MG63 (cell line): Measurements from ENCODE around the gene SCIMP. TPM values are rescaled to one million over a fixed set of nuclear protein-coding genes. Genes with fewer than 3 reads are reported as not detected.

Experiments used
- DNase-seq: peaks from one replicate; pipeline ENCODE4 v3.0.0-alpha.2; 2020
- H3K27me3 ChIP-seq: fragments of 250-450 bp; sonication (Bioruptor Pico); 2 replicates; pipeline ENCODE4 v1.5.1; 2020; ENCODE audit warnings: mild to moderate bottlenecking, moderate library complexity
- H3K36me3 ChIP-seq: fragments of 250-450 bp; sonication (Bioruptor Pico); 2 replicates; pipeline ENCODE4 v1.5.1; 2020; ENCODE audit warnings: mild to moderate bottlenecking, moderate library complexity
- H3K4me3 ChIP-seq: fragments of 250-450 bp; sonication (Bioruptor Pico); 2 replicates; pipeline ENCODE4 v1.5.1; 2020; ENCODE audit warnings: mild to moderate bottlenecking, moderate library complexity
- H3K9me3 ChIP-seq: fragments of 250-450 bp; sonication (Bioruptor Pico); 2 replicates; pipeline ENCODE4 v1.5.1; 2020; ENCODE audit warnings: mild to moderate bottlenecking, moderate library complexity
- total RNA-seq: library from RNA; depleted of rRNA; stranded (reverse); fragments of >200 nt; shearing (Covaris generic); gene quantifications from 2 replicates; pipeline ENCODE4 v1.2.3, GENCODE V29; 2014; ENCODE audit warnings: low replicate concordance; rRNA removed

The SCIMP gene
- not detected in 2 replicates for total RNA-seq

- Histone ChIP-seq H3K36me3 (no peaks in the 10 kb centered on the region), H3K9me3 (no peaks in the 10 kb centered on the region), H3K4me3 (no peak within 1 kb of the TSS), H3K27me3 (no peaks in the 10 kb centered on the region)
- no peak for DNase-seq
These were observed at the start of gene SCIMP for GRCh38 chr17:5234645-5235576. SCIMP (minus strand) TSS chr17:5234860; CDS start chr17:5234755, 105 bp downstream.

GRCh38 chr17:5283571-5284315 lies 49.1 kb upstream of the SCIMP start:
- Histone ChIP-seq H3K36me3 (peaks cover 8% of the 10 kb centered on the region), H3K4me3 (peak overlapping the region; percentile 62), H3K9me3 (no peaks in the 10 kb centered on the region), H3K27me3 (no peaks in the 10 kb centered on the region)
- no peak for DNase-seq

- no peak for DNase-seq
- peaks cover 8% of the 10 kb centered on the region for H3K36me3 ChIP-seq
- H3K9me3 ChIP-seq = no peaks in the 10 kb centered on the region
- H3K4me3 ChIP-seq = peak overlapping the region; percentile 62
- no peaks in the 10 kb centered on the region for H3K27me3 ChIP-seq
These were observed 48.1 kb upstream of the SCIMP start for GRCh38 chr17:5282642-5283217.

GRCh38 chr17:5281814-5282641 lies 47.4 kb upstream of the SCIMP start, which contains the start of gene RABEP1:
RABEP1 (plus strand) TSS chr17:5282284; CDS start chr17:5282487, 203 bp downstream.
- Histone ChIP-seq H3K36me3 (peaks cover 8% of the 10 kb centered on the region), H3K9me3 (no peaks in the 10 kb centered on the region), H3K4me3 (peak within 1 kb of the TSS; percentile 62), H3K27me3 (no peaks in the 10 kb centered on the region)
- DNase-seq = peak; percentile 85

GRCh38 chr17:5272322-5272721 lies 37.7 kb upstream of the SCIMP start:
- no peaks in the 10 kb centered on the region for H3K9me3 ChIP-seq
- DNase-seq = peak; percentile 4
- no peaks in the 10 kb centered on the region for H3K27me3 ChIP-seq

GRCh38 chr17:5269241-5269960 lies 34.7 kb upstream of the SCIMP start:
- no peak overlapping the region for H3K4me3 ChIP-seq
- H3K36me3 ChIP-seq = no peaks in the 10 kb centered on the region
- H3K9me3 ChIP-seq = no peaks in the 10 kb centered on the region
- no peaks in the 10 kb centered on the region for H3K27me3 ChIP-seq
- no peak for DNase-seq

More at GRCh38 chr17:5272322-5272721, 37.7 kb upstream of the SCIMP start:
- Histone ChIP-seq H3K36me3 (no peaks in the 10 kb centered on the region), H3K4me3 (no peak overlapping the region)

GRCh38 chr17:5264893-5265292 lies 30.2 kb upstream of the SCIMP start:
- Histone ChIP-seq H3K36me3 (no peaks in the 10 kb centered on the region), H3K27me3 (no peaks in the 10 kb centered on the region), H3K9me3 (no peaks in the 10 kb centered on the region), H3K4me3 (no peak overlapping the region)
- DNase-seq = no peak

GRCh38 chr17:5263441-5263840 lies 28.8 kb upstream of the SCIMP start:
- no peaks in the 10 kb centered on the region for H3K36me3 ChIP-seq
- no peak overlapping the region for H3K4me3 ChIP-seq
- DNase-seq = no peak
- H3K9me3 ChIP-seq = no peaks in the 10 kb centered on the region
- no peaks in the 10 kb centered on the region for H3K27me3 ChIP-seq

GRCh38 chr17:5262416-5262991 lies 27.8 kb upstream of the SCIMP start:
- Histone ChIP-seq H3K36me3 (no peaks in the 10 kb centered on the region), H3K9me3 (no peaks in the 10 kb centered on the region), H3K27me3 (no peaks in the 10 kb centered on the region), H3K4me3 (no peak overlapping the region)
- DNase-seq = no peak

GRCh38 chr17:5260542-5260941 lies 25.9 kb upstream of the SCIMP start:
- H3K36me3 ChIP-seq = no peaks in the 10 kb centered on the region
- H3K9me3 ChIP-seq = no peaks in the 10 kb centered on the region
- H3K27me3 ChIP-seq = no peaks in the 10 kb centered on the region
- no peak overlapping the region for H3K4me3 ChIP-seq
- DNase-seq = no peak

GRCh38 chr17:5257124-5257523 lies 22.5 kb upstream of the SCIMP start:
- H3K36me3 ChIP-seq = no peaks in the 10 kb centered on the region
- H3K27me3 ChIP-seq = no peaks in the 10 kb centered on the region
- DNase-seq = no peak
- H3K9me3 ChIP-seq = no peaks in the 10 kb centered on the region
- no peak overlapping the region for H3K4me3 ChIP-seq

GRCh38 chr17:5254903-5255521 lies 20.4 kb upstream of the SCIMP start:
- no peak for DNase-seq
- Histone ChIP-seq H3K9me3 (no peaks in the 10 kb centered on the region), H3K36me3 (no peaks in the 10 kb centered on the region), H3K27me3 (no peaks in the 10 kb centered on the region), H3K4me3 (no peak overlapping the region)

GRCh38 chr17:5254414-5254813 lies 19.8 kb upstream of the SCIMP start:
- no peak overlapping the region for H3K4me3 ChIP-seq
- no peaks in the 10 kb centered on the region for H3K36me3 ChIP-seq
- H3K9me3 ChIP-seq = no peaks in the 10 kb centered on the region
- no peaks in the 10 kb centered on the region for H3K27me3 ChIP-seq
- DNase-seq = no peak

GRCh38 chr17:5249615-5250014 lies 15.0 kb upstream of the SCIMP start:
- Histone ChIP-seq H3K27me3 (no peaks in the 10 kb centered on the region), H3K36me3 (no peaks in the 10 kb centered on the region), H3K9me3 (no peaks in the 10 kb centered on the region), H3K4me3 (no peak overlapping the region)
- peak; percentile 11 for DNase-seq
